Erythroblast (primary cell): ENCODE data around the gene BCL2L13.

Source experiments
- GATA1 ChIP-seq: IDR thresholded peaks from 2 replicates; pipeline ENCODE4 v1.6.1; 2011; ENCODE audit warnings: low read depth, mild to moderate bottlenecking, control low read depth, low read length, moderate library complexity
- POLR2A ChIP-seq: IDR thresholded peaks from 2 replicates; pipeline ENCODE4 v1.6.1; 2011; ENCODE audit warnings: mild to moderate bottlenecking, low read length

- no peak for TF ChIP-seq POLR2A
- TF ChIP-seq GATA1: no peak
These were observed 122.6 kb downstream of the BCL2L13 start for GRCh38 chr22:17761138-17761488.
